ENCODE data around the gene AIFM1.

DNA sequence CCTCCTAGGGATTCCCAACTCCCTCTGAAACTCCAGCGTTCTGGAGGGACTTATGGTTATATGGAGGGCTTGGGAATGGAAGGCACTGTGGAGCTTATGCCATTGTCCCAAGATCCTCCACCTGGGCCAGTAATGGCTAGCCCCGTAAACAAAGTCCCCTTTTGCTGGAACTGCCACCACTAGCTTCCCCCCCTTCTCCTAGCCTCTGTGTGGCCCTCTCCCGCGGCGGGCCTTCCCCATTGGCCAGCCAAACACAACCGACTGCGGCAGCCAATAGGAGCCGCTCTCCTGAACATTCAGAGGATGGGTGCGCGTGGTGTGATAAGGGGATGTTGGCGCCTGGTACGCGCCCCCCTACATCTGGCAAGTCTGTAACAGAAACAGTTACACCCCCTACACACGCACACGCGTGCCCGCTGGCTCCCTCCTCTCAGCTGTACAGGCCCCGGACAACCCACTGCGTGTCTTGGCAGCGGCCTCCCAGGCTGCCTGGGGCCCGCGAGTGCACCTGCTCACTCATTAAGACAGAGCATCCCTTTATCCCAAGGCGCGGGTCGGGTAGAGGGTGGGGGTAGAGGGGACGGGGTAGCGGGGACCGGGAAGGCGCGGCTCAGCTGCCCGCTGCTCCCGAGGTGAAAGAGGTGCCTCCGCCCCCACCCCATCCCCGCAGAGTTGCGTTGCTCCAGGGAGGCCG is 5.3 kb upstream of the AIFM1 start:
- no peak for TF ChIP-seq BACH2 (CRISPR knock-in tag; IDR thresholded peaks at IDR 0.05; ENCODE audit: borderline replicate concordance)
- TF ChIP-seq GLIS3 (CRISPR knock-in tag; IDR thresholded peaks at IDR 0.05), result no peak
- TF ChIP-seq, protein P1, sequence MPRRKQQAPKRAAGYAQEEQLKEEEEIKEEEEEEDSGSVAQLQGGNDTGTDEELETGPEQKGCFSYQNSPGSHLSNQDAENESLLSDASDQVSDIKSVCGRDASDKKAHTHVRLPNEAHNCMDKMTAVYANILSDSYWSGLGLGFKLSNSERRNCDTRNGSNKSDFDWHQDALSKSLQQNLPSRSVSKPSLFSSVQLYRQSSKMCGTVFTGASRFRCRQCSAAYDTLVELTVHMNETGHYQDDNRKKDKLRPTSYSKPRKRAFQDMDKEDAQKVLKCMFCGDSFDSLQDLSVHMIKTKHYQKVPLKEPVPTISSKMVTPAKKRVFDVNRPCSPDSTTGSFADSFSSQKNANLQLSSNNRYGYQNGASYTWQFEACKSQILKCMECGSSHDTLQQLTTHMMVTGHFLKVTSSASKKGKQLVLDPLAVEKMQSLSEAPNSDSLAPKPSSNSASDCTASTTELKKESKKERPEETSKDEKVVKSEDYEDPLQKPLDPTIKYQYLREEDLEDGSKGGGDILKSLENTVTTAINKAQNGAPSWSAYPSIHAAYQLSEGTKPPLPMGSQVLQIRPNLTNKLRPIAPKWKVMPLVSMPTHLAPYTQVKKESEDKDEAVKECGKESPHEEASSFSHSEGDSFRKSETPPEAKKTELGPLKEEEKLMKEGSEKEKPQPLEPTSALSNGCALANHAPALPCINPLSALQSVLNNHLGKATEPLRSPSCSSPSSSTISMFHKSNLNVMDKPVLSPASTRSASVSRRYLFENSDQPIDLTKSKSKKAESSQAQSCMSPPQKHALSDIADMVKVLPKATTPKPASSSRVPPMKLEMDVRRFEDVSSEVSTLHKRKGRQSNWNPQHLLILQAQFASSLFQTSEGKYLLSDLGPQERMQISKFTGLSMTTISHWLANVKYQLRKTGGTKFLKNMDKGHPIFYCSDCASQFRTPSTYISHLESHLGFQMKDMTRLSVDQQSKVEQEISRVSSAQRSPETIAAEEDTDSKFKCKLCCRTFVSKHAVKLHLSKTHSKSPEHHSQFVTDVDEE (CRISPR knock-in tag; IDR thresholded peaks at IDR 0.05), result no peak
- TF ChIP-seq SNAI2 (CRISPR knock-in tag; IDR thresholded peaks at IDR 0.05), result peak; percentile 85; the same call in 1 of the 2 replicates
